Spleen (tissue), 11 donors: ENCODE results near the gene DAB1. TPM values are rescaled to one million over a fixed set of nuclear protein-coding genes. Genes with fewer than 3 reads are reported as not detected.

Source experiments
- DNase-seq: peaks from one replicate; pipeline ENCODE4 v3.0.0-alpha.2; 2020
- H3K27ac ChIP-seq, 8 donors: fragments of 200-600 bp; sonication (generic) in 7 of 8; 1 replicate in 4 of 8; 2 replicates in 4 of 8; pipeline versions ENCODE4 v1.5.0 to v1.8.0; 2016 to 2021; ENCODE audit warnings: inconsistent platforms in 4 of 8, mild to moderate bottlenecking in 4 of 8, moderate library complexity in 1 of 8
- H3K27me3 ChIP-seq, 7 donors: fragments of 200-600 bp; sonication (generic) in 6 of 7; replicated peaks in 1 of 7; 1 replicate in 4 of 7; 2 replicates in 3 of 7; pipeline versions ENCODE4 v1.5.0 to v1.8.0; 2016 to 2021; ENCODE audit warnings: inconsistent platforms in 3 of 7, mild to moderate bottlenecking in 1 of 7
- H3K36me3 ChIP-seq, 6 donors: fragments of 200-600 bp; sonication (generic) in 5 of 6; 1 replicate in 4 of 6; 2 replicates in 2 of 6; pipeline versions ENCODE4 v1.5.0 to v1.8.0; 2016 to 2021; ENCODE audit warnings: inconsistent platforms in 2 of 6
- H3K4me1 ChIP-seq, 6 donors: fragments of 200-600 bp; sonication (generic) in 5 of 6; 1 replicate in 3 of 6; 2 replicates in 3 of 6; pipeline versions ENCODE4 v1.5.0 to v1.8.0; 2016 to 2021; ENCODE audit warnings: inconsistent platforms in 3 of 6
- H3K4me3 ChIP-seq, 8 donors: fragments of 200-600 bp; sonication (generic) in 7 of 8; 1 replicate in 4 of 8; 2 replicates in 4 of 8; pipeline versions ENCODE4 v1.5.0 to v1.8.0; 2016 to 2021; ENCODE audit warnings: inconsistent platforms in 4 of 8, mild to moderate bottlenecking in 4 of 8, moderate library complexity in 2 of 8
- H3K9me3 ChIP-seq, 8 donors: fragments of 200-600 bp; sonication (generic) in 7 of 8; 1 replicate in 4 of 8; 2 replicates in 4 of 8; pipeline versions ENCODE4 v1.5.0 to v1.8.0; 2016 to 2021; ENCODE audit warnings: inconsistent platforms in 4 of 8
- POLR2A ChIP-seq, 3 donors: fragments of 450-650 bp; IDR thresholded peaks; one replicate each; pipeline ENCODE4 v1.5.1; 2017; ENCODE audit warnings: antibody characterized with exemption in 3 of 3, mild to moderate bottlenecking in 1 of 3
- POLR2AphosphoS5 ChIP-seq, 3 donors: sonication (generic); formaldehyde crosslinking; IDR thresholded peaks; one replicate each; pipeline ENCODE4 v1.5.1; 2017; ENCODE audit warnings: antibody characterized with exemption in 3 of 3
- WGBS, 5 donors: extraction: QIAGEN DNeasy Blood & Tissue Kit in 3 of 5; methylation state at CpG; one replicate each; pipeline versions ENCODE4 v1.1.5 to v1.1.7; 2013 to 2018; 5-methylcytosine and 5-hydroxymethylcytosine counted together
- intact Hi-C: fragments of 100-400 bp; cut with DNase I; formaldehyde crosslinking; loops from one replicate; pipeline ENCODE4 v1.15.0; 2023; ENCODE audit warnings: low total_unique reads
- polyA plus RNA-seq, 3 donors: library from polyadenylated mRNA; stranded (reverse); fragments of 200-250 nt; gene quantifications; one replicate each; pipeline ENCODE4 v1.2.1, GENCODE V29; 2013
- total RNA-seq, 7 donors: library from RNA; depleted of rRNA in 3 of 7; stranded (reverse); fragments of >200 nt in 3 of 7; fragmentation: NEBNext Ultra II Directional in 4 of 7; extraction: Animal tissue kit (Norgen Biotek cat#: 25700) in 4 of 7; gene quantifications; one replicate each; pipeline versions ENCODE4 v1.1.0 to v1.2.1, GENCODE V29; 2016 to 2021
- TF ChIP-seq, protein P1 (sequence below), 11 experiments: fragments of 200-600 bp in 7 of 11; fragments of 450-650 bp in 4 of 11; sonication (generic) in 4 of 11; IDR thresholded peaks in 8 of 11; conservative IDR thresholded peaks in 3 of 11; 1 replicate in 7 of 11; 2 replicates in 4 of 11; pipeline versions ENCODE4 v1.4.0 to v1.8.0; 2016 to 2021; ENCODE audit warnings: antibody characterized with exemption in 11 of 11, inconsistent platforms in 4 of 11, mild to moderate bottlenecking in 1 of 11
- donor health status: healthy with polysubstance abuse.
- donor health status: DM: no; HTN: no; CAD: no; lungs with moderate emphysema.
- donor health status: DM: no; HTN: no; CAD: no.
- donor health status: Bipolar disorder and iron deficiency.
- donor health status: healthy.
- donor health status: DM: no; HTN: no; CAD: no.
- donor health status: DM: yes; HTN: yes; CAD: no.

The DAB1 gene
- total and polyA plus RNA-seq, 10 donors: 0.03 to 0.70 (median 0.26) TPM; not detected in 1

DNA sequence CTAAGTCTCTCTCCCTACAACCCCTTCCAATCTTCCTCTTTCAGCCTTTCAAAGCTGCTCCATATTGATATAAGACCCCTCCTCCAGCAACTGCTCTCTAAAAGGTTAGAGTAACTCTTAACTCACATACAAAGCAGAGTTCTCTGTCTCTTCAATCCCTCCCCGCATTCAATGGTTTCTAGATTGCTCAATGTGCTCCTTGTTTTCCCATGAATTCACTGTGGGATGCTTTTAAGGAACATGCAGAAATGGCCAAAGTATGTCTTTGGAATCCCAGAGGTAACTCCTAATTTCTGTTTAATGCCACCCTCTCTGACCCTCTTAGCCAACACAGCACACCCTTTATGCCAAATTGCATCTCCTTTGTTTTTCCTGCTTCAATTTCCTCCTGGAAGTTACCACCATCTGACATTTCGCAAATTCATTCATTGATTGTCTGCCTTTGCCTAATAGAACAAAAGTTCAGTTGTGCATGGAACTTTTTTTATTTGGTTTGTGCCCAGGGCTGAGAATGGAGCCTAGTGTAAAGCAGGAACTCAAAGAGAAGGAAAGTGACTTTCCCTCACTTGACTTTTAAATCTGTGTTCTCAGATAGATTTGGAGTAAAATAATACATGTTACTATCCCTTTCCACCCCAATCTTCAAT lies 285.3 kb downstream of the DAB1 start:
- no peak overlapping the region for H3K4me3 ChIP-seq

DNA sequence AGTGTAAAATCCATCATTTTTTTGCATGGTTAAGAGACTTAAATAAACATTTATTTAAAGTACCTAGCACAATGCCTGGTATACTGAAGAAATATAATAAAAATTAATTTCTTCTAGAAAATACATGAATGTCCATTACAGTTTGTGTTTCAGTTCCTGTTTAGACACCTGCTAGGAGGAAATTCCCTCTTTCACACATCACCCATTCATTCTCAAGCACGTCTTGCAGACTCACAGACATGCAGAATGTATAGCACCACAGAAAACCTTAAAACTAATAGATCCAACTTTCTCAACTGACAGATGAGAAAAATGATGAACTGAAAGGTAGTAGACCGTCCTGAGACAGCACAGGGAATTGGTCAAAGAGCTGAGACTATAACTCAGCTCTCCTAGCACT lies 285.9 kb downstream of the DAB1 start:
- Histone ChIP-seq H3K4me1 (no peaks in the 10 kb centered on the region), H3K36me3 (no peaks in the 10 kb centered on the region), H3K27ac (no peak overlapping the region), H3K27me3 (no peaks in the 10 kb centered on the region), H3K9me3 (no peaks in the 10 kb centered on the region), H3K4me3 (no peak overlapping the region)
- intact Hi-C loops: no loop called here
- no peak for DNase-seq
- TF ChIP-seq POLR2A (IDR thresholded peaks at IDR 0.05) (no peak), POLR2AphosphoS5 (IDR thresholded peaks at IDR 0.05) (no peak)
- TF ChIP-seq, protein P1, sequence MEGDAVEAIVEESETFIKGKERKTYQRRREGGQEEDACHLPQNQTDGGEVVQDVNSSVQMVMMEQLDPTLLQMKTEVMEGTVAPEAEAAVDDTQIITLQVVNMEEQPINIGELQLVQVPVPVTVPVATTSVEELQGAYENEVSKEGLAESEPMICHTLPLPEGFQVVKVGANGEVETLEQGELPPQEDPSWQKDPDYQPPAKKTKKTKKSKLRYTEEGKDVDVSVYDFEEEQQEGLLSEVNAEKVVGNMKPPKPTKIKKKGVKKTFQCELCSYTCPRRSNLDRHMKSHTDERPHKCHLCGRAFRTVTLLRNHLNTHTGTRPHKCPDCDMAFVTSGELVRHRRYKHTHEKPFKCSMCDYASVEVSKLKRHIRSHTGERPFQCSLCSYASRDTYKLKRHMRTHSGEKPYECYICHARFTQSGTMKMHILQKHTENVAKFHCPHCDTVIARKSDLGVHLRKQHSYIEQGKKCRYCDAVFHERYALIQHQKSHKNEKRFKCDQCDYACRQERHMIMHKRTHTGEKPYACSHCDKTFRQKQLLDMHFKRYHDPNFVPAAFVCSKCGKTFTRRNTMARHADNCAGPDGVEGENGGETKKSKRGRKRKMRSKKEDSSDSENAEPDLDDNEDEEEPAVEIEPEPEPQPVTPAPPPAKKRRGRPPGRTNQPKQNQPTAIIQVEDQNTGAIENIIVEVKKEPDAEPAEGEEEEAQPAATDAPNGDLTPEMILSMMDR (IDR thresholded peaks at IDR 0.05 in 8 of 11, conservative IDR thresholded peaks at IDR 0.05 in 3 of 11): no peak
- 42 to 58% (median 53%) methylated on average over 2 of the region's 2 CpGs for WGBS, 5 donors

More for the DNA sequence above, 285.3 kb downstream of the DAB1 start:
- H3K27me3 ChIP-seq: no peaks in the 10 kb centered on the region
- no peaks in the 10 kb centered on the region for H3K9me3 ChIP-seq
- DNase-seq: no peak
- no peaks in the 10 kb centered on the region for H3K4me1 ChIP-seq
- no peaks in the 10 kb centered on the region for H3K36me3 ChIP-seq
- TF ChIP-seq, protein P1 (IDR thresholded peaks at IDR 0.05 in 8 of 11, conservative IDR thresholded peaks at IDR 0.05 in 3 of 11): no peak
- TF ChIP-seq POLR2A (IDR thresholded peaks at IDR 0.05) (no peak), POLR2AphosphoS5 (IDR thresholded peaks at IDR 0.05) (no peak)
- H3K27ac ChIP-seq: no peak overlapping the region
- WGBS, 5 donors: 85 to 91% (median 89%) methylated on average over 2 of the region's 2 CpGs
- intact Hi-C loops: no loop called here

- intact Hi-C loops: no loop called here
- Histone ChIP-seq H3K4me3 (no peak overlapping the region), H3K4me1 (no peaks in the 10 kb centered on the region), H3K27me3 (no peaks in the 10 kb centered on the region), H3K9me3 (no peaks in the 10 kb centered on the region), H3K27ac (no peak overlapping the region), H3K36me3 (no peaks in the 10 kb centered on the region)
- no peak for DNase-seq
- TF ChIP-seq POLR2A (IDR thresholded peaks at IDR 0.05) (no peak), POLR2AphosphoS5 (IDR thresholded peaks at IDR 0.05) (no peak)
- TF ChIP-seq, protein P1 (IDR thresholded peaks at IDR 0.05 in 8 of 11, conservative IDR thresholded peaks at IDR 0.05 in 3 of 11): no peak
- 77 to 94% (median 82%) methylated on average over 1 of the region's 1 CpG for WGBS, 5 donors
Observed at GRCh38 chr1:57134803-57135202, 289.1 kb downstream of the DAB1 start.

DNA sequence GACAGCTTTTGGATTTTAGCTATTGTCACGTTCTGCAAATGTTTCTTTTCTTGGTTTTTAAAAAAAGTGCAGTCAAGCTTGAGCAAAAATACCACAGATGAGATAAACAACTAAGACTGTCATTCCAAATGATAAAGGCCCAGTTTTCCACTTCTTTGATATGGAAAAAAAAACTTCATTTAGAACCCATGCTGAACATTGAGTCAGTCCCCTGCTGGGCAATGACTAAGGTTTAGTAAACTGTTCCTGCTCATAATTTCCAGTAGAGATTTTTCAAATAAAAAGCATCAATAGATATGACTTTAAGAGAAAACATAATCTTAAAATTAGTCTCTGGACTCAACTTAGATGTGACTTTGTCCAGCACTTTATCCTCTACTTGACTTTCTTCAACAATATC lies 290.2 kb downstream of the DAB1 start:
- no peak for DNase-seq
- Histone ChIP-seq H3K4me1 (no peaks in the 10 kb centered on the region), H3K36me3 (no peaks in the 10 kb centered on the region), H3K4me3 (no peak overlapping the region), H3K27ac (no peak overlapping the region), H3K9me3 (no peaks in the 10 kb centered on the region), H3K27me3 (no peaks in the 10 kb centered on the region)
- WGBS, 5 donors: 45 to 72% (median 65%) methylated on average over 1 of the region's 1 CpG
- TF ChIP-seq POLR2AphosphoS5 (IDR thresholded peaks at IDR 0.05) (no peak), POLR2A (IDR thresholded peaks at IDR 0.05) (no peak)
- TF ChIP-seq, protein P1 (IDR thresholded peaks at IDR 0.05 in 8 of 11, conservative IDR thresholded peaks at IDR 0.05 in 3 of 11): no peak
- intact Hi-C loops: no loop called here
